Neutrophil (primary cell): ENCODE results near the gene CCDC190.

Source experiments
- H3K27ac ChIP-seq: fragments of 200-600 bp; sonication (generic); 2 replicates; pipeline ENCODE4 v1.5.1; 2016; ENCODE audit warnings: mild to moderate bottlenecking, moderate library complexity
- H3K27me3 ChIP-seq: fragments of 200-600 bp; sonication (generic); 2 replicates; pipeline ENCODE4 v1.6.0; 2016; ENCODE audit warnings: mild to moderate bottlenecking
- H3K36me3 ChIP-seq: fragments of 200-600 bp; sonication (generic); 2 replicates; pipeline ENCODE4 v1.5.1; 2017
- H3K4me1 ChIP-seq, 2 experiments: fragments of 200-600 bp in 1 of 2; sonication (generic) in 1 of 2; 1 replicate in 1 of 2; 2 replicates in 1 of 2; pipeline versions ENCODE4 v1.5.1 to v1.6.1; 2013 to 2016; ENCODE audit warnings: low read depth in 1 of 2, low read length in 1 of 2, mild to moderate bottlenecking in 1 of 2, moderate library complexity in 1 of 2; ENCODE audit not compliant: control insufficient read depth in 1 of 2, insufficient read depth in 1 of 2
- H3K4me3 ChIP-seq, 2 experiments: fragments of 200-600 bp in 1 of 2; sonication (generic) in 1 of 2; 1 replicate in 1 of 2; 2 replicates in 1 of 2; pipeline ENCODE4 v1.5.1; 2013 to 2016; ENCODE audit warnings: low read depth in 1 of 2, low read length in 1 of 2, mild to moderate bottlenecking in 1 of 2, moderate library complexity in 1 of 2
- H3K9me3 ChIP-seq: fragments of 200-600 bp; sonication (generic); 2 replicates; pipeline ENCODE4 v1.5.1; 2016
- TF ChIP-seq, protein P1 (sequence below): fragments of 200-600 bp; sonication (generic); IDR thresholded peaks from 2 replicates; pipeline ENCODE4 v1.5.1; 2016; ENCODE audit warnings: antibody characterized with exemption

CCDC190 gene

DNA sequence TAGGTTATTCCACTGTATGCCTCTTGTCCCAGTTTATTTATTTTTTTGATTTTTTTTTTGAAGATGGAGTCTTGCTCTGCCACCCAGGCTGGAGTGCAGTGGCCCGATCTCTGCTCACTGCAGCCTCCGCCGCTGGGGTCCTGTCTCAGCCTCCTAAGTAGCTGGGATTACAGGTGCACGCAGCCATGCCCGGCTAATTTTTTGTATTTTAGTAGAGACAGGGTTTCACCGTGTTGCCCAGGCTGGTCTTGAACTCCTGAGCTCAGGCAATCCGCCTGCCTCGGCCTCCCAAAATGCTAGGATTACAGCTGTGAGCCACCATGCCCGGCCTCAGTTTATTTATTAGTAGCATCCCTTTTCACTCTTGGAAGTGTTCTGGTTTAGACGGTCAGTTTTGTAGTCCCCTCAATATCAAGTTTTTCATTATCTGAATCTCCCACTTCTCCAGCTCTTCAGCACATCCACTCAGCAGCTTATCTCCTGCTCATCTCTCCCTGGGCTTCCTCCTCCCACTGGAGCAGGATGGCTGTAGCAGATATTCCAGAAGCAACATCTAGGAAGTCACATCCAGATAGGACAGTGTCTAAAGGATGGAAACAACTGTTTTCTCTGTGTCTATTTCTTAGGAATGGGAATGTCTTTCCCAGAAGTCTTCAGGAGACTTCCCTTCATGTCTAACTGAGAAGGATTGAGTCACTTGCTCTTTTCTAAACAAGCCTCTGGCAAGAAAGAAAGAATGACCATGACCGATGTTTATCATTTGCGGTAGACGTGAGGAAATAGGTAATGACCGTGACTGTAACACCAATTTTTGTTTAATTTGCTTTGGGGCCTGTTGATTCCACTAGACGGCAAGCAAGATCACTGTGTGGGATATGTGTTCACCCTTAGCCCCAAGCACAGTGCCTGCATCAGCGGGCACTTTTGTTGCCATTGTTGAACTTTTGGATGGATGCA lies 14.4 kb downstream of the CCDC190 start:
- H3K9me3 ChIP-seq, result no peaks in the 10 kb centered on the region
- peaks cover 20% of the 10 kb centered on the region for H3K27me3 ChIP-seq
- H3K27ac ChIP-seq, result no peak overlapping the region
- TF ChIP-seq, protein P1, sequence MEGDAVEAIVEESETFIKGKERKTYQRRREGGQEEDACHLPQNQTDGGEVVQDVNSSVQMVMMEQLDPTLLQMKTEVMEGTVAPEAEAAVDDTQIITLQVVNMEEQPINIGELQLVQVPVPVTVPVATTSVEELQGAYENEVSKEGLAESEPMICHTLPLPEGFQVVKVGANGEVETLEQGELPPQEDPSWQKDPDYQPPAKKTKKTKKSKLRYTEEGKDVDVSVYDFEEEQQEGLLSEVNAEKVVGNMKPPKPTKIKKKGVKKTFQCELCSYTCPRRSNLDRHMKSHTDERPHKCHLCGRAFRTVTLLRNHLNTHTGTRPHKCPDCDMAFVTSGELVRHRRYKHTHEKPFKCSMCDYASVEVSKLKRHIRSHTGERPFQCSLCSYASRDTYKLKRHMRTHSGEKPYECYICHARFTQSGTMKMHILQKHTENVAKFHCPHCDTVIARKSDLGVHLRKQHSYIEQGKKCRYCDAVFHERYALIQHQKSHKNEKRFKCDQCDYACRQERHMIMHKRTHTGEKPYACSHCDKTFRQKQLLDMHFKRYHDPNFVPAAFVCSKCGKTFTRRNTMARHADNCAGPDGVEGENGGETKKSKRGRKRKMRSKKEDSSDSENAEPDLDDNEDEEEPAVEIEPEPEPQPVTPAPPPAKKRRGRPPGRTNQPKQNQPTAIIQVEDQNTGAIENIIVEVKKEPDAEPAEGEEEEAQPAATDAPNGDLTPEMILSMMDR, result no peak
- no peaks in the 10 kb centered on the region for H3K4me1 ChIP-seq
- no peaks in the 10 kb centered on the region for H3K36me3 ChIP-seq
- H3K4me3 ChIP-seq, result no peak overlapping the region

DNA sequence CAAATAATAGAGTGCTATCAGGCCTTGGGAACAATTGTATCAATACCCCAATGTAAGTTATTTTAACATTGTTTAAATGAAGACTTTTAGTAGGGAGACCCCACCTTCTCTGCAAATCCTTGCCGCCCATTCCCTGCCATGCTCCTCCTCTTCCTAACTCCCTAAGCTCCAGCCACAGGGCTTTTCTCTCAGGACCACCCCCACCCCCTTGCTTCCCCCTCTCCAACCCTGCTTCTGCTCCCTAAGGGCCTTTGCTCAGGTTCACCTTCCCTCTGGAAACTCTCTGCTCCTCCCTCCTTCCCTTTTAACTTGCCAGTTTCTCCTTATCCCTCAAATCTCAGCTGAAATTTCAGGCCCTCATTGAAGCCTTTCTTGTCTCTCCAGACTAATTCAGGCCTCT lies 16.8 kb downstream of the CCDC190 start:
- peaks cover 13% of the 10 kb centered on the region for H3K27me3 ChIP-seq
- H3K27ac ChIP-seq, result no peak overlapping the region
- TF ChIP-seq, protein P1, result no peak
- H3K4me3 ChIP-seq, result no peak overlapping the region
- H3K9me3 ChIP-seq, result no peaks in the 10 kb centered on the region
- H3K4me1 ChIP-seq, result no peaks in the 10 kb centered on the region
- no peaks in the 10 kb centered on the region for H3K36me3 ChIP-seq

DNA sequence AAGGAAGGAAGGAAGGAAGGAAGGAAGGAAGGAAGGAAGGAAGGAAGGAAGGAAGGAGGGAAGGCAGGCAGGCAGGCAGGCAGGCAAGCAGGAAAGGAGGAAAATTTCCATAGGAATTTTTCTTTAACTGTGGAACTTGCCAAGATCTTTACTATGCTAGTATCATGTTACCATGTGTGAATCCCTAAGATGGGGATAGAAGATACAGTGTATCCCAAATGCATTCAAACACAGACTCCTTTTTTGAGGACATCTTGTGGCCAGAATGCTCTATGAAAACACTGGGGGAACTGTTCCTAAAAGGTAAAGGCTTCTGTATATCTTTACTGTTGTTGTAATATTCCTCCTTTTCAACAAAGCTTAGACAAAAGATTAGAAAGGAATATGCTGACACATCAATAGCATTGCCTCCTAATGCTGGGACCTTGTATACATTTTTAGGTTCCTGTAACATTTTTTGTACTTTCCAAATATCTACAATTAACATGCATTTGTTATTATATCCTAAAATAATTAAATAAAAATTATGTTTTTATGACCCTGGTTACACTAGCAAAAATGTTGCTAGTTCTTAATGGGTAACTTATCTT lies 20.6 kb downstream of the CCDC190 start:
- Histone ChIP-seq H3K4me1 (no peaks in the 10 kb centered on the region), H3K4me3 (no peak overlapping the region), H3K27me3 (peaks cover 12% of the 10 kb centered on the region), H3K9me3 (peaks cover 9% of the 10 kb centered on the region), H3K36me3 (no peaks in the 10 kb centered on the region), H3K27ac (no peak overlapping the region)
- TF ChIP-seq, protein P1, result no peak

DNA sequence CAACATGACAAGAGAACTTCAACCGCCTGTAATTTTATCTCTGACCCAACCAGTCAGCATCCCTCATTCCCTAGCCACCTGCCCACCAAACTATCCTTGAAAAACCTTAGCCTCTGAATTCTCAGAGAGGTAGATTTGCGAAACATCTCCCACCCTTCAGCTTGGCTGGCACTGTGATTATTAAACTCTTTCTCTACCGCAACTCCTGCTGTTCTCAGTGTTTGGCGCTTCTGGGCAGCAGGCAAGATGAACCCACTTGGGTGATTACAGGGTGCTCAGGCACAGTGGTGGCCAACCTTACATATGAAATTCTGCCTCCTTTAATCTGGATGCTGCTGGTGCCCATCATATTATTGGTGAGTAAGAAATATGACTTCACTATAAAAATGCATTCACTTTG lies 22.1 kb downstream of the CCDC190 start:
- TF ChIP-seq, protein P1, result no peak
- Histone ChIP-seq H3K9me3 (peaks cover 9% of the 10 kb centered on the region), H3K36me3 (no peaks in the 10 kb centered on the region), H3K27ac (no peak overlapping the region), H3K4me1 (no peaks in the 10 kb centered on the region), H3K27me3 (peaks cover 15% of the 10 kb centered on the region), H3K4me3 (no peak overlapping the region)

DNA sequence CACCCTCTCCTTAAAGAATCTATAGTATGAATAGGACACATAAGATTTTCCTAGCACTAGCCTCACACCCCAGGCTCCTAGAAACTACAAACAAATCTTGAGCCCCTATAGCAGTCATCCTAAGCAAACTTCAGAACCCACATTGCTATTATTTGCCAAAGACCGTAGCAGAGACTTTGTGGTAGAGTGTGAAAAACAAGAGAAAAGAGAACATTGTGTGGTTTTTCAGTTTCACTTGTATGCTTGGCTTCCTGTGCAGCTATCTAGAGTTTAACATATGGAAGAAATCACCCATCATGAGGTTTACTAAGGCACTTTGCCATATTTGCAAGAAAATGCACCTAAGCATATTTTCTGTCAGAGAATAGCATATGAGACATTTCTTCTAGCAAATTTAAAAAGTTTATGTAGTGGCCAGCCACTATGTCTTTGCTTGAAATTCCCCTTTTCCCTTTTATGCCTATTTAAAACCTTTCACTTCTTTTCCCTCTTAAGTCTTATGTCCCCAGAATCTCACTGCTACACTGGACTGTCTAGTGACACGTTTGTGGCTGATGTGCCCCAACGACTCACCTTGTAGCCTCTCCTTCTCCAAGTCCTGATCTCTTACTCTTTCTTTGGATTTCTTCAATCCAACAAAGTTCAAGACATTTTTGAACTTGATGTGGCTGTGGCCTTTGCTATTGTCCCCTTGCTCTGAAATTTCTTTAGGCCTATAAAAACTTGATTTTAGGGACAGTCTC lies 25.6 kb downstream of the CCDC190 start:
- Histone ChIP-seq H3K36me3 (no peaks in the 10 kb centered on the region), H3K9me3 (peaks cover 9% of the 10 kb centered on the region), H3K4me1 (no peaks in the 10 kb centered on the region), H3K4me3 (no peak overlapping the region), H3K27ac (no peak overlapping the region), H3K27me3 (peaks cover 29% of the 10 kb centered on the region)
- TF ChIP-seq, protein P1, result no peak
